Measurements from ENCODE around the gene HYAL1. TPM values are rescaled to one million over a fixed set of nuclear protein-coding genes. Genes with fewer than 3 reads are reported as not detected.

The HYAL1 gene
- total RNA-seq, 3 donors from 2014 or later, result 3.5 to 16.1 (median 4.8) TPM

GRCh38 chr3:50324351-50325112 is 21.2 kb upstream of the HYAL1 start:
- H3K27ac ChIP-seq, result peak overlapping the region; percentile 31 to 93
- no peaks in the 10 kb centered on the region for H3K9me3 ChIP-seq
- TF ChIP-seq POLR2A (IDR thresholded peaks at IDR 0.05) (no peak), POLR2AphosphoS5 (IDR thresholded peaks at IDR 0.05) (no peak), CTCF (IDR thresholded peaks at IDR 0.05) (peak; percentile 67 to 79 (median 76))
- no peak for DNase-seq (ENCODE audit: low spot score in 2 of 2)
- no peaks in the 10 kb centered on the region for H3K27me3 ChIP-seq
- intact Hi-C loops (cut with DNase I; ENCODE audit: low total_unique reads), result no loop called here
- no peak overlapping the region for H3K4me3 ChIP-seq
- H3K36me3 ChIP-seq, result no peaks in the 10 kb centered on the region
- H3K4me1 ChIP-seq, result peaks cover 6 to 29% of the 10 kb centered on the region in 2 donors

GRCh38 chr3:50323614-50324199 is 20.3 kb upstream of the HYAL1 start:
- H3K27me3 ChIP-seq, result no peaks in the 10 kb centered on the region
- H3K27ac ChIP-seq, result peak overlapping the region; percentile 31 to 93
- no peak overlapping the region for H3K4me3 ChIP-seq
- no peaks in the 10 kb centered on the region for H3K36me3 ChIP-seq
- no peak for TF ChIP-seq CTCF (IDR thresholded peaks at IDR 0.05)
- TF ChIP-seq POLR2AphosphoS5 (IDR thresholded peaks at IDR 0.05), result peak in 2 of 3 donors; percentile 47 to 72
- H3K9me3 ChIP-seq, result no peaks in the 10 kb centered on the region
- intact Hi-C loops (cut with DNase I; ENCODE audit: low total_unique reads), result no loop called here
- H3K4me1 ChIP-seq, result peaks cover 9 to 34% of the 10 kb centered on the region in 2 donors
- DNase-seq (ENCODE audit: low spot score in 2 of 2), result no peak

- Histone ChIP-seq H3K4me1 (peaks cover 12 to 34% of the 10 kb centered on the region in 2 donors), H3K36me3 (no peaks in the 10 kb centered on the region), H3K4me3 (peak overlapping the region; percentile 54 to 85 (median 79)), H3K27ac (peak overlapping the region; percentile 31 to 93), H3K27me3 (no peaks in the 10 kb centered on the region), H3K9me3 (no peaks in the 10 kb centered on the region)
- peak in 1 of 3 donors; percentile 5 for TF ChIP-seq POLR2AphosphoS5 (IDR thresholded peaks at IDR 0.05)
- no peak for TF ChIP-seq POLR2A (IDR thresholded peaks at IDR 0.05)
- no peak for DNase-seq (ENCODE audit: low spot score in 2 of 2)
- intact Hi-C loops (cut with DNase I; ENCODE audit: low total_unique reads), result no loop called here
These were observed 19.8 kb upstream of the HYAL1 start for GRCh38 chr3:50323092-50323600.

GRCh38 chr3:50322386-50323091 is 19.2 kb upstream of the HYAL1 start, which contains the start of gene HYAL2:
Gene HYAL2, minus strand, starts transcription at chr3:50322745. Its CDS starts 2,256 bp downstream, at chr3:50320489.
- H3K4me3 ChIP-seq, result peak within 1 kb of the TSS; percentile 54 to 85 (median 79)
- intact Hi-C loops (cut with DNase I; ENCODE audit: low total_unique reads), result no loop called here
- H3K27me3 ChIP-seq, result no peaks in the 10 kb centered on the region
- H3K9me3 ChIP-seq, result no peaks in the 10 kb centered on the region
- H3K36me3 ChIP-seq, result no peaks in the 10 kb centered on the region
- TF ChIP-seq POLR2AphosphoS5 (IDR thresholded peaks at IDR 0.05), result peak in 2 of 3 donors; percentile 53 to 77
- no peak for TF ChIP-seq POLR2A (IDR thresholded peaks at IDR 0.05)
- TF ChIP-seq CTCF (IDR thresholded peaks at IDR 0.05), result no peak
- peaks cover 18 to 38% of the 10 kb centered on the region in 2 donors for H3K4me1 ChIP-seq
- no peak for DNase-seq (ENCODE audit: low spot score in 2 of 2)
- H3K27ac ChIP-seq, result peak within 1 kb of the TSS; percentile 93 to 94

GRCh38 chr3:50322115-50322385 is 18.7 kb upstream of the HYAL1 start:
- no peaks in the 10 kb centered on the region for H3K36me3 ChIP-seq
- intact Hi-C loops (cut with DNase I; ENCODE audit: low total_unique reads), result no loop called here
- peaks cover 18 to 38% of the 10 kb centered on the region in 2 donors for H3K4me1 ChIP-seq
- peak overlapping the region; percentile 54 to 85 (median 79) for H3K4me3 ChIP-seq
- no peaks in the 10 kb centered on the region for H3K27me3 ChIP-seq
- H3K27ac ChIP-seq, result peak overlapping the region; percentile 93 to 94
- no peak for DNase-seq (ENCODE audit: low spot score in 2 of 2)
- TF ChIP-seq POLR2AphosphoS5 (IDR thresholded peaks at IDR 0.05), result no peak
- no peak for TF ChIP-seq CTCF (IDR thresholded peaks at IDR 0.05)
- TF ChIP-seq POLR2A (IDR thresholded peaks at IDR 0.05), result no peak
- no peaks in the 10 kb centered on the region for H3K9me3 ChIP-seq

Measured in breast epithelium (tissue), 4 donors.